ENCODE results near the gene MTHFD1.

DNA sequence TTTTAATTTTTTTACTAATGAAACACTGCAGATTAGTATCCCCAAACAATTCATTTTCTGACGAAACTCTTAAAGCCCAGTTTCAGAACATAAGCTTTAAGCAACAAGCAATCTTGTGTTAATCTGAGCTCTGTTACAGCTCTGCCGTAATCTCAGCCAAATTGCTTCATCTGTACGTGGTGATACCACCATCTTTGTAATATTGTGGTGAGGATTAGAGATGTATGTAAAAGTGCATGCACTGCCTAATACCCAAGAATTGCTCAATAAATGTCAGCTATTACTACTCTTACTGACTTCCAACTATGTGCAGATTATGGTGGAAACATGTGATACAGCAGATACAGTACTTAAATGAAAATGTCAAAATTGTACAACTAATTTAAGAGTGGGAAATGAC lies 78.9 kb downstream of the MTHFD1 start:
- TF ChIP-seq, protein P1, sequence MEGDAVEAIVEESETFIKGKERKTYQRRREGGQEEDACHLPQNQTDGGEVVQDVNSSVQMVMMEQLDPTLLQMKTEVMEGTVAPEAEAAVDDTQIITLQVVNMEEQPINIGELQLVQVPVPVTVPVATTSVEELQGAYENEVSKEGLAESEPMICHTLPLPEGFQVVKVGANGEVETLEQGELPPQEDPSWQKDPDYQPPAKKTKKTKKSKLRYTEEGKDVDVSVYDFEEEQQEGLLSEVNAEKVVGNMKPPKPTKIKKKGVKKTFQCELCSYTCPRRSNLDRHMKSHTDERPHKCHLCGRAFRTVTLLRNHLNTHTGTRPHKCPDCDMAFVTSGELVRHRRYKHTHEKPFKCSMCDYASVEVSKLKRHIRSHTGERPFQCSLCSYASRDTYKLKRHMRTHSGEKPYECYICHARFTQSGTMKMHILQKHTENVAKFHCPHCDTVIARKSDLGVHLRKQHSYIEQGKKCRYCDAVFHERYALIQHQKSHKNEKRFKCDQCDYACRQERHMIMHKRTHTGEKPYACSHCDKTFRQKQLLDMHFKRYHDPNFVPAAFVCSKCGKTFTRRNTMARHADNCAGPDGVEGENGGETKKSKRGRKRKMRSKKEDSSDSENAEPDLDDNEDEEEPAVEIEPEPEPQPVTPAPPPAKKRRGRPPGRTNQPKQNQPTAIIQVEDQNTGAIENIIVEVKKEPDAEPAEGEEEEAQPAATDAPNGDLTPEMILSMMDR (IDR thresholded peaks at IDR 0.05), result no peak
- no peak for TF ChIP-seq POLR2A (IDR thresholded peaks at IDR 0.05)

Measured in sigmoid colon (tissue), 3 donors.